A549 (cell line): Measurements from ENCODE around the gene PPP6R1. TPM values are rescaled to one million over a fixed set of nuclear protein-coding genes. Genes with fewer than 3 reads are reported as not detected.

Experiments
- ATAC-seq, 2 experiments: fragments of 200-7000 bp in 1 of 2; fragments of >200 bp in 1 of 2; cut with Nextera tagmentation in 1 of 2; cut with Tn5 transposase in 1 of 2; 3 replicates each; pipeline versions ENCODE4 v1.8.0 to v1.9.1; 2018 to 2020; ENCODE audit warnings: mild to moderate bottlenecking in 1 of 2, moderate library complexity in 1 of 2
- CTCF ChIA-PET: fragments of 300-600 bp; sonication (Branson Sonifier 250); formaldehyde crosslinking; extraction: SDS; loops from one replicate; lab custom pipeline; 2021; ENCODE audit warnings: antibody characterized with exemption, inconsistent platforms; lab: Yijun Ruan, JAX
- POLR2A ChIA-PET: fragments of 350-600 bp; formaldehyde crosslinking; extraction: SDS; loops from one replicate; lab custom pipeline; 2021; ENCODE audit warnings: antibody characterized with exemption, inconsistent platforms; lab: Yijun Ruan, JAX
- DNase-seq, 2 experiments: peaks; one replicate each; pipeline versions ENCODE4 v3.0.0 to v3.0.0-alpha.2; 2011 to 2016; ENCODE audit warnings: low read depth in 1 of 2, low spot score in 1 of 2
- FAIRE-seq: peaks from 2 replicates; lab custom pipeline; 2011; peaks lifted over from hg19 to GRCh38; lab: Jason Lieb, UNC
- H3K27ac ChIP-seq, 2 experiments: fragments of >200 bp; sonication (Bioruptor Twin); formaldehyde crosslinking; 3 replicates each; pipeline ENCODE4 v1.5.1; 2016 to 2017
- H3K4me1 ChIP-seq: fragments of >200 bp; sonication (Bioruptor Twin); formaldehyde crosslinking; 3 replicates; pipeline ENCODE4 v1.6.1; 2016
- H3K4me2 ChIP-seq: fragments of >200 bp; sonication (Bioruptor Twin); formaldehyde crosslinking; 3 replicates; pipeline ENCODE4 v1.6.1; 2016
- H3K4me3 ChIP-seq: fragments of >200 bp; sonication (Bioruptor Twin); formaldehyde crosslinking; 3 replicates; pipeline ENCODE4 v1.5.1; 2016
- H3K9me3 ChIP-seq: fragments of >200 bp; sonication (Bioruptor Twin); formaldehyde crosslinking; 3 replicates; pipeline ENCODE4 v1.6.1; 2016
- BHLHE40 ChIP-seq: IDR thresholded peaks from 2 replicates; pipeline ENCODE4 v1.6.1; 2012; ENCODE audit warnings: low read depth, low read length, inconsistent platforms
- CHD2 ChIP-seq: fragments of 150-350 bp; IDR thresholded peaks from 2 replicates; pipeline ENCODE4 v1.6.1; 2014; ENCODE audit warnings: low read length; ENCODE audit not compliant: partially characterized antibody
- EHF ChIP-seq: fragments of 250-450 bp; sonication (Bioruptor Pico); IDR thresholded peaks from 2 replicates; pipeline ENCODE4 v1.5.0; 2020; ENCODE audit warnings: mild to moderate bottlenecking
- EP300 ChIP-seq, 2 experiments: fragments of >200 bp; sonication (Bioruptor Twin); formaldehyde crosslinking; IDR thresholded peaks; 2 replicates in 1 of 2; 3 replicates in 1 of 2; pipeline ENCODE4 v1.6.1; 2016 to 2017
- FOSL2 ChIP-seq, 2 experiments: fragments of 450-650 bp in 1 of 2; fragments of >200 bp in 1 of 2; sonication (Bioruptor Twin) in 1 of 2; formaldehyde crosslinking; IDR thresholded peaks; 2 replicates each; pipeline versions ENCODE4 v1.5.0 to v1.6.1; 2016 to 2020; ENCODE audit warnings: mild to moderate bottlenecking in 1 of 2, moderate library complexity in 1 of 2
- FOXS1 ChIP-seq: fragments of 250-450 bp; sonication (Bioruptor Pico); IDR thresholded peaks from 2 replicates; pipeline ENCODE4 v1.5.0; 2020; ENCODE audit warnings: mild to moderate bottlenecking, moderate library complexity
- GATA3 ChIP-seq: IDR thresholded peaks from 2 replicates; pipeline ENCODE4 v1.6.1; 2012; ENCODE audit warnings: borderline replicate concordance
- HDAC2 ChIP-seq: fragments of 200-600 bp; sonication (generic); IDR thresholded peaks from 2 replicates; pipeline ENCODE4 v1.6.1; 2016
- JUN ChIP-seq, 2 experiments: fragments of >200 bp; sonication (Bioruptor Twin); formaldehyde crosslinking; IDR thresholded peaks; 2 replicates in 1 of 2; 3 replicates in 1 of 2; pipeline ENCODE4 v1.6.1; 2016 to 2017
- MAZ ChIP-seq: fragments of 150-350 bp; IDR thresholded peaks from 2 replicates; pipeline ENCODE4 v1.6.1; 2014; ENCODE audit warnings: antibody characterized with exemption, low read depth, low read length, borderline replicate concordance
- MYC ChIP-seq: IDR thresholded peaks from 2 replicates; pipeline ENCODE4 v1.6.1; 2012; ENCODE audit warnings: mild to moderate bottlenecking, inconsistent platforms, low read length, improper control_type of control experiment, borderline replicate concordance
- NFE2L2 ChIP-seq: fragments of 150-350 bp; conservative IDR thresholded peaks from 2 replicates; pipeline ENCODE4 v1.6.1; 2014; ENCODE audit warnings: low read length
- NPAS2 ChIP-seq: fragments of 250-450 bp; sonication (Bioruptor Pico); IDR thresholded peaks from 2 replicates; pipeline ENCODE4 v1.8.0; 2022; ENCODE audit warnings: mild to moderate bottlenecking, moderate library complexity, borderline replicate concordance
- RARB ChIP-seq: fragments of 250-450 bp; sonication (Bioruptor Pico); IDR thresholded peaks from 2 replicates; pipeline ENCODE4 v1.8.0; 2021; ENCODE audit warnings: mild to moderate bottlenecking, moderate library complexity
- RFX5 ChIP-seq: fragments of 450-650 bp; IDR thresholded peaks from 2 replicates; pipeline ENCODE4 v1.7.1; 2014; ENCODE audit warnings: antibody characterized with exemption, mild to moderate bottlenecking, moderate library complexity
- SMC3 ChIP-seq: fragments of >200 bp; sonication (Bioruptor Twin); formaldehyde crosslinking; IDR thresholded peaks from 3 replicates; pipeline ENCODE4 v1.6.1; 2018; ENCODE audit warnings: inconsistent platforms
- ZC3H11A ChIP-seq: fragments of 450-650 bp; IDR thresholded peaks from 2 replicates; pipeline ENCODE4 v1.6.1; 2014; ENCODE audit warnings: antibody characterized with exemption, mild to moderate bottlenecking
- ZNF302 ChIP-seq: fragments of 250-450 bp; sonication (Bioruptor Pico); IDR thresholded peaks from 2 replicates; pipeline ENCODE4 v1.9.0; 2021; ENCODE audit warnings: inconsistent platforms, mild to moderate bottlenecking, moderate library complexity
- WGBS: methylation state at CpG from one replicate; pipeline ENCODE4 v1.1.6; 2017; ENCODE audit errors: missing lambda C conversion rate; 5-methylcytosine and 5-hydroxymethylcytosine counted together
- polyA plus RNA-seq, 4 experiments: library from polyadenylated mRNA; depleted of rRNA in 3 of 4; stranded (reverse); fragments of >200 nt; fragmentation: RNase III in 1 of 4; extraction: RNeasy Plus Mini Kit Qiagen cat#74134 plus additional on column Dnase treatment in 1 of 4; gene quantifications; 2 replicates in 3 of 4; 3 replicates in 1 of 4; pipeline ENCODE4 v1.2.3, GENCODE V29; 2011 to 2017
- TF ChIP-seq, protein P1 (sequence below): fragments of >200 bp; sonication (Bioruptor Twin); formaldehyde crosslinking; IDR thresholded peaks from 2 replicates; pipeline ENCODE4 v1.6.1; 2016
- TF ChIP-seq, protein P2 (sequence below): IDR thresholded peaks from 2 replicates; pipeline ENCODE4 v1.6.1; 2012

Gene PPP6R1
- polyA plus RNA-seq, 2 of the 4 experiments (the other 2 are of a cell fraction): 42.9 to 78.0 TPM

DNA sequence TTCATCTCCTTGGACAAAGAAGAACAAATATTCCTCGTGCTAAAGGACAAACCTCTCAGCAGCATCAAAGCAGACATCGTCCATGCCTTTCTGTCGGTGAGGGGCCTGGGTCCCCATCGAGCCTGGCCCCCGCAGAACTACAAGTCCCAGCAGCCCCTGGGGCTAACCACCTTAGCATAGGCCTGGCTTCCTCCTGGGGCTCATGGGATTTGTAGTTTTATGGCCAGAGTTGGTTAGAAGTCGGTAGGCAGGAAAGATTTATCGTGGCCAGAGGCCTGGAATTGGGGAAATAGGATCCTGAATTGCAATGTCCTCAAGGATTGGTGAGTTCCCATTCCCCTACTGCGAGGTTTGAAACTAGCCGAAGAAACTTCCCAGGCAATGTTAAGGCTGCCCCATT lies 46.7 kb upstream of the PPP6R1 start:
- peak; percentile 35 to 75; a peak in 3 of 6 replicates for ATAC-seq
- POLR2A ChIA-PET: interaction anchor here (1.0 to 1.5 kb wide), 2 partner anchors 34 kb away, joined by 3 to 6 read pairs; partner anchors contain the start of gene KMT5C
- CTCF ChIA-PET: interaction anchor here (0.9 to 10.1 kb wide), 7 partner anchors 12 to 198 kb away, joined by 4 to 306 read pairs (median 10); partner anchors contain the start of genes KMT5C, TMEM150B and TMEM238
- WGBS: 67% methylated on average over 9 of the region's 9 CpGs
- Histone ChIP-seq H3K4me2 (no peak overlapping the region), H3K4me3 (no peak overlapping the region), H3K27ac (no peak overlapping the region), H3K9me3 (no peaks in the 10 kb centered on the region), H3K4me1 (peaks cover 6% of the 10 kb centered on the region; the same call in 2 of the 3 replicates)
- TF ChIP-seq RARB (CRISPR knock-in tag) (no peak), SMC3 (no peak), MAZ (no peak), ZNF302 (CRISPR knock-in tag) (no peak), FOXS1 (CRISPR knock-in tag) (peak; percentile 38; the same call in 1 of the 2 replicates)
- TF ChIP-seq, protein P1, sequence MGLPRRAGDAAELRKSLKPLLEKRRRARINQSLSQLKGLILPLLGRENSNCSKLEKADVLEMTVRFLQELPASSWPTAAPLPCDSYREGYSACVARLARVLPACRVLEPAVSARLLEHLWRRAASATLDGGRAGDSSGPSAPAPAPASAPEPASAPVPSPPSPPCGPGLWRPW: no peak
- DNase-seq: peak; percentile 62 to 66
- FAIRE-seq: no peak

DNA sequence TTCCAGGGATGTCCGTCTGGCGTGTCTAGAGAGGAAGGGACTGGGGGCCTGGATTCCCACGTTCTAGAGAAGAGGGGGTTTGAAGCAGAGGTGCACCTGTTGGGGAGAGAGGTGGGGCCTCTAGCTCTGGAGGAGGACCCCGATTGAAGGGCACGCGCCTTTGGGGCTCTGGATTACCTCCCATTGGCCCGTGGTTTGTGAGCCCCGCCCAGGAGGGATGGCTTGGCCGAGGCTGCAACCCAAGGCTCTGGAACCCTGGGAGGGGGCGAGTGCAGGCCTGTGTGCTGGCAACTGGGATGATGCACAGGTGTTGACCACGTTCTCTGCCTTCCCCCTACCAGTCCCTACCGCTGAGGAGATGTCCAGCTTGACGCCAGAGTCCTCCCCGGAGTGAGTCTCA lies 46.2 kb upstream of the PPP6R1 start:
- no peak for TF ChIP-seq GATA3
- TF ChIP-seq CHD2: no peak
- TF ChIP-seq HDAC2: no peak
- TF ChIP-seq JUN (IDR thresholded peaks at IDR 0.05): no peak
- no peak for TF ChIP-seq BHLHE40
- TF ChIP-seq NPAS2 (CRISPR knock-in tag): no peak
- H3K4me2 ChIP-seq: no peak overlapping the region
- CTCF ChIA-PET: interaction anchor here (0.8 to 10.1 kb wide), 6 partner anchors 13 to 178 kb away, joined by 3 to 306 read pairs (median 10); partner anchors contain the start of genes KMT5C, TMEM150B and TMEM238
- no peak overlapping the region for H3K27ac ChIP-seq
- 79% methylated on average over 14 of the region's 14 CpGs for WGBS
- POLR2A ChIA-PET: interaction anchor here (1.0 kb wide), 1 partner anchor 34 kb away, joined by 3 read pairs; no protein-coding TSS in a partner anchor
- H3K4me1 ChIP-seq: peaks cover 6% of the 10 kb centered on the region; the same call in 2 of the 3 replicates
- H3K4me3 ChIP-seq: no peak overlapping the region
- ATAC-seq (peak in 1 of 2 experiments; percentile 1; a peak in 1 of 6 replicates), FAIRE-seq (no peak), DNase-seq (no peak)
- H3K9me3 ChIP-seq: no peaks in the 10 kb centered on the region

DNA sequence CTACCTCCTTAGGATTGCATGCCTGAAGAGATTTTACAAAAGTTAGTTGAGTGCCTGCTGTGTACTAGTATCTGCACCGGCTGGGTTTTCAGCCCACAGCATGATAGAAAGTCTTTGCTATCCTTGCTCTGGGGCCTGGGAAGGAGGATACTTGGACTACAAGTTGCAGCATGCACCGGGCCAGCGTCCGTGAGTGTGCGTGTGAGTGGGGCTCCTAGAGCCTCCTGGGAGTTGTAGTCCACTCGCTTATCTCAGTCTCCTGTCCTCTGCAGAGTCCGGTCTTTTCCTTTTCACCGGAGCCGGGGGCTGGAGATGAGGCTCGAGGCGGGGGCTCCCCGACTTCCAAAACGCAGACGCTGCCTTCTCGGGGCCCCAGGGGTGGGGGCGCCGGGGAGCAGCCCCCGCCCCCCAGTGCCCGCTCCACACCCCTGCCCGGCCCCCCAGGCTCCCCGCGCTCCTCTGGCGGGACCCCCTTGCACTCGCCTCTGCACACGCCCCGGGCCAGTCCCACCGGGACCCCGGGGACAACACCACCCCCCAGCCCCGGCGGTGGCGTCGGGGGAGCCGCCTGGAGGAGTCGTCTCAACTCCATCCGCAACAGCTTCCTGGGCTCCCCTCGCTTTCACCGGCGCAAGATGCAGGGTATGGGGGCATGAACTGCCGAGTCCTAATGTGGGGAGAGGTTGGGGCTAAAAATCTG lies 45.6 kb upstream of the PPP6R1 start:
- ChIA-PET POLR2A (interaction anchor here (1.0 kb wide), 1 partner anchor 35 kb away, joined by 3 read pairs; no protein-coding TSS in a partner anchor), CTCF (interaction anchor here (0.8 to 10.1 kb wide), 8 partner anchors 12 to 179 kb away, joined by 3 to 306 read pairs (median 12); partner anchors contain the start of genes GARIN5B, KMT5C, TMEM150B and TMEM238)
- ATAC-seq: peak; percentile 58 to 80; a peak in 5 of 6 replicates
- 86% methylated on average over 22 of the region's 39 CpGs for WGBS
- no peaks in the 10 kb centered on the region for H3K9me3 ChIP-seq
- no peak for TF ChIP-seq RFX5
- TF ChIP-seq FOSL2 (IDR thresholded peaks at IDR 0.05): no peak
- TF ChIP-seq FOSL2 (CRISPR knock-in tag; IDR thresholded peaks at IDR 0.05): no peak
- TF ChIP-seq, protein P2, sequence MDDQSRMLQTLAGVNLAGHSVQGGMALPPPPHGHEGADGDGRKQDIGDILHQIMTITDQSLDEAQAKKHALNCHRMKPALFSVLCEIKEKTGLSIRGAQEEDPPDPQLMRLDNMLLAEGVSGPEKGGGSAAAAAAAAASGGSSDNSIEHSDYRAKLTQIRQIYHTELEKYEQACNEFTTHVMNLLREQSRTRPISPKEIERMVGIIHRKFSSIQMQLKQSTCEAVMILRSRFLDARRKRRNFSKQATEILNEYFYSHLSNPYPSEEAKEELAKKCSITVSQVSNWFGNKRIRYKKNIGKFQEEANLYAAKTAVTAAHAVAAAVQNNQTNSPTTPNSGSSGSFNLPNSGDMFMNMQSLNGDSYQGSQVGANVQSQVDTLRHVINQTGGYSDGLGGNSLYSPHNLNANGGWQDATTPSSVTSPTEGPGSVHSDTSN: no peak
- no peak for TF ChIP-seq MYC
- TF ChIP-seq ZC3H11A: no peak
- no peak for TF ChIP-seq EP300 (IDR thresholded peaks at IDR 0.05)
- TF ChIP-seq EHF (CRISPR knock-in tag): no peak
- TF ChIP-seq NFE2L2: no peak
- H3K27ac ChIP-seq: no peak overlapping the region
- DNase-seq: peak; percentile 66 to 85
- no peak for FAIRE-seq
- no peak overlapping the region for H3K4me3 ChIP-seq
- peaks cover 6% of the 10 kb centered on the region; the same call in 2 of the 3 replicates for H3K4me1 ChIP-seq
- no peak overlapping the region for H3K4me2 ChIP-seq
